DMS 273 treated with DMSO at 0.1 percent for 48 hours (cell line): Measurements from ENCODE around the gene RCAN3.
"Not testable (repeated sequence)": the region's sequence is repeated elsewhere in the genome, so short reads cannot be mapped to it uniquely, and the experiment has no call there.

ENCODE experiments used
- DNase-seq: peaks from one replicate; lab custom pipeline; 2025; lab: John Stamatoyannopoulos, UW

RCAN3 gene

GRCh38 chr1:24514946-24515345, 12.3 kb downstream of the RCAN3 start:
- DNase-seq, result no peak

GRCh38 chr1:24515671-24516209, 13.1 kb downstream of the RCAN3 start:
- DNase-seq, result not testable (repeated sequence)

- DNase-seq, result no peak
Observed at GRCh38 chr1:24516506-24516905, 13.9 kb downstream of the RCAN3 start.

GRCh38 chr1:24517898-24518297, 15.3 kb downstream of the RCAN3 start:
- no peak for DNase-seq

GRCh38 chr1:24520282-24520681, 17.6 kb downstream of the RCAN3 start:
- DNase-seq, result not testable (repeated sequence)

- no peak for DNase-seq
Observed at GRCh38 chr1:24525606-24526005, 23.0 kb downstream of the RCAN3 start.

- no peak for DNase-seq
Observed at GRCh38 chr1:24526045-24526444, 23.4 kb downstream of the RCAN3 start.

- DNase-seq, result no peak
Observed at GRCh38 chr1:24526940-24527542, 24.4 kb downstream of the RCAN3 start.

GRCh38 chr1:24528744-24529143, 26.1 kb downstream of the RCAN3 start:
- DNase-seq, result no peak

- not testable (repeated sequence) for DNase-seq
Observed at GRCh38 chr1:24529292-24529691, 26.7 kb downstream of the RCAN3 start.

GRCh38 chr1:24535021-24535424, 32.4 kb downstream of the RCAN3 start:
- no peak for DNase-seq

- DNase-seq, result no peak
Observed at GRCh38 chr1:24535778-24536177, 33.1 kb downstream of the RCAN3 start.

- no peak for DNase-seq
Observed at GRCh38 chr1:24536391-24536840, 33.8 kb downstream of the RCAN3 start.

GRCh38 chr1:24540051-24540905, 37.6 kb downstream of the RCAN3 start:
- DNase-seq, result no peak

GRCh38 chr1:24540906-24541710, 38.5 kb downstream of the RCAN3 start:
- DNase-seq, result no peak

GRCh38 chr1:24541711-24542346, 39.2 kb downstream of the RCAN3 start:
- DNase-seq, result no peak

- no peak for DNase-seq
Observed at GRCh38 chr1:24544239-24544638, 41.6 kb downstream of the RCAN3 start.

GRCh38 chr1:24545662-24546061, 43.0 kb downstream of the RCAN3 start:
- no peak for DNase-seq

GRCh38 chr1:24547195-24547594, 44.6 kb downstream of the RCAN3 start:
- DNase-seq, result no peak

- DNase-seq, result no peak
Observed at GRCh38 chr1:24548070-24548469, 45.4 kb downstream of the RCAN3 start.

- DNase-seq, result not testable (repeated sequence)
Observed at GRCh38 chr1:24549210-24549609, 46.6 kb downstream of the RCAN3 start.
